AG04450 (cell line): Measurements from ENCODE around the gene COL26A1. TPM values are rescaled to one million over a fixed set of nuclear protein-coding genes. Genes with fewer than 3 reads are reported as not detected.

Experiments used
- CTCF ChIA-PET: fragments of 300-600, 350-600 bp; formaldehyde crosslinking; extraction: SDS; loops from one replicate; lab custom pipeline; 2022; ENCODE audit warnings: antibody characterized with exemption, inconsistent platforms; lab: Charles Lee
- POLR2A ChIA-PET: fragments of 350-600 bp; formaldehyde crosslinking; extraction: SDS; loops from one replicate; lab custom pipeline; 2021; ENCODE audit warnings: antibody characterized with exemption, inconsistent platforms; lab: Yijun Ruan, JAX
- DNase-seq: peaks from one replicate; pipeline ENCODE4 v3.0.0-alpha.2; 2011; ENCODE audit warnings: low read depth, low spot score
- H3K27ac ChIP-seq: one replicate; pipeline ENCODE4 v1.5.1; 2012; ENCODE audit warnings: low read depth, low read length, control low read depth
- H3K27me3 ChIP-seq: one replicate; pipeline ENCODE4 v1.6.0; 2012; ENCODE audit warnings: low read length; ENCODE audit not compliant: control insufficient read depth, insufficient read depth
- H3K4me3 ChIP-seq: 2 replicates; pipeline ENCODE4 v1.5.1; 2011; ENCODE audit warnings: mild to moderate bottlenecking, low read depth, low read length, control low read depth
- H3K9me3 ChIP-seq: 2 replicates; pipeline ENCODE4 v1.5.1; 2012; ENCODE audit warnings: low read length; ENCODE audit not compliant: control insufficient read depth, insufficient read depth
- polyA plus RNA-seq: library from polyadenylated mRNA; depleted of rRNA; stranded (reverse); fragments of >200 nt; gene quantifications from 2 replicates; pipeline ENCODE4 v1.2.3, GENCODE V29; 2011
- TF ChIP-seq, protein P1 (sequence below): IDR thresholded peaks from 2 replicates; pipeline ENCODE4 v1.5.1; 2011; ENCODE audit warnings: low read depth, low read length, control low read depth, inconsistent platforms

The COL26A1 gene
- polyA plus RNA-seq, 1 experiment, result 0.06 TPM

DNA sequence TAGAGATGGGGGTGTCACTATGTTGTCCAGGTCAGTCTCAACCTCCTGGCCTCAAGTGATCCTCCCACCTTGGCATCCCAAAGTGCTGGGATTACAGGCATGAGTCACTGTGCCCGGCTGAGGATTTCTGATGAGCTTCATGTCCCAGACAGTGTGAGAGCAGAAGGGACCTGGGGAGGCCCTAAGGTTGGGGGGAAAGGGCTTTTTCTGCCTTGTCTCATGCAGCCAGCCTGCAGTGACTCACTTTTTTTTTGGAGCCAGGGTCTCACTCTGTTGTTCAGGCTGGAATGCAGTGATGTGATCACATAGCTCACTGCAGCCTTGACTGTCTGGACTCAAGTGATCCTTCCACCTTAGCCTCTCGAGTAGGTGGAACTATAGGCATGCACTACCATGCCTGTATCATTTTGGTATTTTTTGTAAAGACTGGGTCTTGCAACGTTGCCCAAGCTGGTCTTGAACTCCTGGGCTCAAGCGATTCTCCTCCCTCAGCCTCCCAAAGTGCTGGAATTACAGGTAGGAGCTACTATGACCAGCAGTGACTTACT, 14.6 kb downstream of the COL26A1 start:
- Histone ChIP-seq H3K9me3 (no peaks in the 10 kb centered on the region), H3K27me3 (peaks cover 56% of the 10 kb centered on the region), H3K27ac (no peak overlapping the region), H3K4me3 (no peak overlapping the region)
- POLR2A ChIA-PET, result no interaction called here
- no peak for DNase-seq
- CTCF ChIA-PET, result no interaction called here
- TF ChIP-seq, protein P1, sequence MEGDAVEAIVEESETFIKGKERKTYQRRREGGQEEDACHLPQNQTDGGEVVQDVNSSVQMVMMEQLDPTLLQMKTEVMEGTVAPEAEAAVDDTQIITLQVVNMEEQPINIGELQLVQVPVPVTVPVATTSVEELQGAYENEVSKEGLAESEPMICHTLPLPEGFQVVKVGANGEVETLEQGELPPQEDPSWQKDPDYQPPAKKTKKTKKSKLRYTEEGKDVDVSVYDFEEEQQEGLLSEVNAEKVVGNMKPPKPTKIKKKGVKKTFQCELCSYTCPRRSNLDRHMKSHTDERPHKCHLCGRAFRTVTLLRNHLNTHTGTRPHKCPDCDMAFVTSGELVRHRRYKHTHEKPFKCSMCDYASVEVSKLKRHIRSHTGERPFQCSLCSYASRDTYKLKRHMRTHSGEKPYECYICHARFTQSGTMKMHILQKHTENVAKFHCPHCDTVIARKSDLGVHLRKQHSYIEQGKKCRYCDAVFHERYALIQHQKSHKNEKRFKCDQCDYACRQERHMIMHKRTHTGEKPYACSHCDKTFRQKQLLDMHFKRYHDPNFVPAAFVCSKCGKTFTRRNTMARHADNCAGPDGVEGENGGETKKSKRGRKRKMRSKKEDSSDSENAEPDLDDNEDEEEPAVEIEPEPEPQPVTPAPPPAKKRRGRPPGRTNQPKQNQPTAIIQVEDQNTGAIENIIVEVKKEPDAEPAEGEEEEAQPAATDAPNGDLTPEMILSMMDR, result no peak

DNA sequence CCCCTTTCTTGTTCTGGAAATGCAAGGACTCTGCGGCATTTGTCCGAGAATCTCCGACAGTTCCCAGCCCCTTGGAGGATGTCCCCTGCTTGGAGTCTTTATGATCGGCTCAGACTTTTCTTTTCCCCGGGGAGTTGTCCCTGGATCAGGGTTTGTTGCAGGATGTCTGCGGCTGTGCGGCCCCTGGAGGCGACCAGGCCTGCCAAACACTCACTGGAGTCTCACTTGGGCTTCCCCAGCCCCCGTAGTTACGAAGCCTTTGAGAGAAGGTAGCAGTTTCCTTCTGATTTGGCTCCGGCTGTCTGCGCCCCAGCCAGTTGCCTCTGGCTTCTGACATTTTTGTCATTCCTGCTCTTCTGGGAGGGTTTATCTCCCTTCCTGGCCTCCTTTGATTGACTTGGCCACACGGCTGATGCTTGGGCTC, 16.1 kb downstream of the COL26A1 start:
- Histone ChIP-seq H3K27ac (no peak overlapping the region), H3K27me3 (peaks cover 48% of the 10 kb centered on the region), H3K9me3 (no peaks in the 10 kb centered on the region), H3K4me3 (no peak overlapping the region)
- ChIA-PET CTCF (no interaction called here), POLR2A (no interaction called here)
- TF ChIP-seq, protein P1, result no peak
- no peak for DNase-seq

DNA sequence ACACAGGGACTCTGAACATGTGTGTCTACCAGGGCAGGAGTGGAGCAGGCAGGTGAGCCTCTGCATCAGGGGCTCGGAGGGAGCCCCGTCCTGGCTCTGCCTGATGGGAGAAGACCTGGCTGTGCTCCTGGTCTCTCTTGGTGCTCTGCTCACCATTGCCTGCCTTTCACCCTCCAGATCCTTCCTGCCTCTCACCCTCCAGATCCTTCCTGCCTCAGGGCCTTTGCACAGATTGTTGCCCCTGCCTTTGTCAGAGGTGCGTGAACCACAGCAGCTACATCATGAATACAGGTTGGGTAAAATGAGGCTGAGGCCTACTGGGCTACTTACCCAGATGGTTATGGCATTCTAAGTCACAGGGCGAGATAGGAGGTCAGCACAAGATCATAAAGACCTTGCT, 16.6 kb downstream of the COL26A1 start:
- ChIA-PET POLR2A (no interaction called here), CTCF (no interaction called here)
- Histone ChIP-seq H3K4me3 (no peak overlapping the region), H3K27me3 (peaks cover 43% of the 10 kb centered on the region), H3K9me3 (no peaks in the 10 kb centered on the region), H3K27ac (no peak overlapping the region)
- DNase-seq, result no peak
- TF ChIP-seq, protein P1, result no peak

DNA sequence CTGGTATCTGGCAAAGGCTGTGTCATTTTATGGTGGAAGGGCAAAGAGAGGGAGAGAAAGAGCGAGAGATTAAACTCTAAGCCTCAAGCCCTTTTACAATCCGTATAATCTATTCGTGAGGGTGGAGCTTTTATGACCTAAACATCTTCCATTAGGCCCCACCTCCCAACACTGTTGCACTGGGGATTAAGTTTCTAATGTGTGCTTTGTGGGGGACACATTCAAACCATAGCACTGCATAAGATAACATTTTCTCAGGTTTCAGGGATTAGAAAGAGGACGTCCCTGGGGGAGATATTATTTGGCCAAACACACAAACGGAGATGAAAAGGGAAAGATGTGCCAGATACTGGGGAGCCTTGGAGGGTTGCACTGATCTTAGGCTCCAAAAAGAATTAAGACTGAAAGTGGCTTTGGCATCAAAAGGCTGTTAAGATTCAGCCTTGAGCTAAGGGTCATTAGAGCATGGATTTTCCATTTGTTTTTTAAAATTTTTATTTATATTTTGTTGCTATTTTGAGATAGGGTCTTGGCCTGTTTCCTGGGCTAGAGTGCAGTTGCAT, 19.0 kb downstream of the COL26A1 start:
- H3K27ac ChIP-seq, result no peak overlapping the region
- H3K27me3 ChIP-seq, result peaks cover 33% of the 10 kb centered on the region
- ChIA-PET CTCF (interaction anchor here (0.6 kb wide), 1 partner anchor 17 kb away, joined by 3 read pairs; no protein-coding TSS in a partner anchor), POLR2A (no interaction called here)
- no peak overlapping the region for H3K4me3 ChIP-seq
- H3K9me3 ChIP-seq, result no peaks in the 10 kb centered on the region
- TF ChIP-seq, protein P1, result no peak
- no peak for DNase-seq

DNA sequence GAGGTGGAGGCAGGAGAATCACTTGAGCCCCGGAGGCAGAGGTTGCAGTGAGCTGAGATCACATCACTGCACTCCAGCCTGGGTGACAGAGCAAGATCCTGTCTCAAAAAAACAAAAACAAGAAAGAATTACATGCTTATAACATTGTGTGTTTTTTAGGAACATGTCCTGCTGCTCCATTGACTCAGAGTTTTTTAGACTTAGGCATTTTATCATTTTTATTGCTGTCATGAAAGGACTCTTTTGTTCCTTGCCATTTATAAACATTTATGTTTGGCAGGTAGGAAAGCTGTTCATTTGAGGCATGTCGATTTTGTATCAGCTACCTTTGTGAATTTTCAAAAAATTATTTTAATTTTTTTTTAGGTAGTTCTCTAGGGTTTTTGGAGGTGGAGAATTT, 20.3 kb downstream of the COL26A1 start:
- Histone ChIP-seq H3K4me3 (no peak overlapping the region), H3K27ac (no peak overlapping the region), H3K27me3 (peaks cover 34% of the 10 kb centered on the region), H3K9me3 (no peaks in the 10 kb centered on the region; the same call in 1 of the 2 replicates)
- TF ChIP-seq, protein P1, result no peak
- ChIA-PET CTCF (interaction anchor here (0.7 to 1.0 kb wide), 2 partner anchors 19 to 131 kb away, joined by 3 to 4 read pairs; no protein-coding TSS in a partner anchor), POLR2A (no interaction called here)
- no peak for DNase-seq
